ENCODE results near the gene SPATA2L.

DNA sequence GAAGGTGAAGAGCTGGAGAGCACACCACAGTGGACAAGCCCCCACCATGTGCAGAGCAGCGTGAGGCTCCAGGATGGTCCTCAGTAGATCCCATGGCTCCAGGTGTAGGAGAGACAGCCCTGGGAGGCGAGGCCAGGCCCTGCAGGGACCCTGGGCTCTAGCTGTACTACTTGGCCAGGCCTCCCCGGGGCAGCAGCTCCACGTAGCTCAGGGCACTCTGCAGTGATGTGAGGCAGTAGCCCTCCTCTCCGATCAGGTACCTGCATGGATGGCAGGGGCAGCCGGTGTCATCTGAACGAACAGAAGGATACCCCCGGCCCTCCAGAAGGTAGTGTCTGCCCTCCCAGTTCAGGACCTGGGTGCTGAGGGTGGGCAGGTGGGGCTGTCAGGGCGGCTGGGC, 6.2 kb upstream of the SPATA2L start:
- no peak for TF ChIP-seq TAF1 (IDR thresholded peaks at IDR 0.05; ENCODE audit: borderline replicate concordance, insufficient read depth, low read length)
- TF ChIP-seq POLR2AphosphoS5 (IDR thresholded peaks at IDR 0.05; ENCODE audit: low read depth, low read length), result no peak
- no peak for TF ChIP-seq REST (IDR thresholded peaks at IDR 0.05; ENCODE audit: insufficient read depth in 1 of 2, low read depth in 2 of 2, low read length in 2 of 2)

All from PFSK-1 (cell line).